T-helper 2 cell (primary cell): ENCODE data around the gene GREM2.

ENCODE experiments used
- DNase-seq, 5 experiments: peaks; one replicate each; pipeline versions ENCODE4 v3.0.0 to v3.0.0-alpha.2; 2012 to 2022

The GREM2 gene

GRCh38 chr1:240555524-240555923 lies 56.4 kb downstream of the GREM2 start:
- DNase-seq, result no peak

- DNase-seq, result no peak
Measured at GRCh38 chr1:240553351-240553750, 58.6 kb downstream of the GREM2 start.

- peak in 2 of 5 experiments; percentile 17 to 67 for DNase-seq
Measured at GRCh38 chr1:240539769-240540414, 72.1 kb downstream of the GREM2 start.

GRCh38 chr1:240538776-240539430 lies 73.1 kb downstream of the GREM2 start:
- DNase-seq, result no peak

GRCh38 chr1:240533154-240533780 lies 78.7 kb downstream of the GREM2 start:
- DNase-seq, result no peak

- DNase-seq, result no peak
Measured at GRCh38 chr1:240528591-240528990, 83.4 kb downstream of the GREM2 start.

GRCh38 chr1:240527086-240527485 lies 84.9 kb downstream of the GREM2 start:
- DNase-seq, result no peak

- no peak for DNase-seq
Measured at GRCh38 chr1:240526312-240526711, 85.6 kb downstream of the GREM2 start.

- no peak for DNase-seq
Measured at GRCh38 chr1:240524356-240525069, 87.4 kb downstream of the GREM2 start.

- no peak for DNase-seq
Measured at GRCh38 chr1:240522122-240522822, 89.7 kb downstream of the GREM2 start.

GRCh38 chr1:240517891-240518290 lies 94.1 kb downstream of the GREM2 start:
- DNase-seq, result no peak

GRCh38 chr1:240516069-240516468 lies 95.9 kb downstream of the GREM2 start:
- no peak for DNase-seq

GRCh38 chr1:240515505-240515904 lies 96.5 kb downstream of the GREM2 start:
- DNase-seq, result no peak

- no peak for DNase-seq
Measured at GRCh38 chr1:240511789-240512188, 100.2 kb downstream of the GREM2 start.

GRCh38 chr1:240508950-240509349 lies 103.0 kb downstream of the GREM2 start:
- DNase-seq, result no peak

- DNase-seq, result no peak
Measured at GRCh38 chr1:240508201-240508600, 103.8 kb downstream of the GREM2 start.

- no peak for DNase-seq
Measured at GRCh38 chr1:240506176-240506575, 105.8 kb downstream of the GREM2 start.

GRCh38 chr1:240503558-240503957 lies 108.4 kb downstream of the GREM2 start:
- no peak for DNase-seq

- no peak for DNase-seq
Measured at GRCh38 chr1:240503036-240503435, 108.9 kb downstream of the GREM2 start.

GRCh38 chr1:240501115-240501514 lies 110.8 kb downstream of the GREM2 start:
- no peak for DNase-seq

- DNase-seq, result no peak
Measured at GRCh38 chr1:240500647-240501046, 111.3 kb downstream of the GREM2 start.

GRCh38 chr1:240499012-240499411 lies 112.9 kb downstream of the GREM2 start:
- no peak for DNase-seq

- no peak for DNase-seq
Measured at GRCh38 chr1:240498335-240498734, 113.6 kb downstream of the GREM2 start.
